K562 (cell line): ENCODE data around the gene ITGAL. TPM values are rescaled to one million over a fixed set of nuclear protein-coding genes. Genes with fewer than 3 reads are reported as not detected.

ENCODE experiments used
- AFF4 ChIP-seq: sonication (generic); formaldehyde crosslinking; IDR thresholded peaks from 2 replicates; pipeline ENCODE4 v1.8.0; 2023; ENCODE audit warnings: mild to moderate bottlenecking, missing genetic modification reagents
- BRF1 ChIP-seq: IDR thresholded peaks from 3 replicates; pipeline ENCODE4 v1.6.1; 2011; ENCODE audit warnings: borderline replicate concordance, mild to moderate bottlenecking; ENCODE audit not compliant: insufficient read length; ENCODE audit errors: extremely low read depth
- CBFB ChIP-seq: sonication (generic); formaldehyde crosslinking; IDR thresholded peaks from 2 replicates; pipeline ENCODE4 v1.4.0; 2020; ENCODE audit warnings: mild to moderate bottlenecking, missing genetic modification reagents
- CBX3 ChIP-seq, 2 experiments: IDR thresholded peaks; 1 replicate in 1 of 2; 2 replicates in 1 of 2; pipeline ENCODE4 v1.6.1; 2012; ENCODE audit warnings: inconsistent platforms in 2 of 2, low read length in 2 of 2, borderline replicate concordance in 1 of 2, control low read depth in 1 of 2
- CTBP1 ChIP-seq: fragments of 450-650 bp; IDR thresholded peaks from 2 replicates; pipeline ENCODE4 v1.6.1; 2016; ENCODE audit warnings: borderline replicate concordance
- DACH1 ChIP-seq: fragments of 450-650 bp; IDR thresholded peaks from 2 replicates; pipeline ENCODE4 v1.6.1; 2018; ENCODE audit not compliant: partially characterized antibody
- EZH2 ChIP-seq: IDR thresholded peaks from 2 replicates; pipeline ENCODE4 v1.6.1; 2012; ENCODE audit warnings: low read depth, mild to moderate bottlenecking, inconsistent platforms, low read length, borderline replicate concordance
- FIP1L1 ChIP-seq: fragments of 200-400 bp; formaldehyde crosslinking; IDR thresholded peaks from 2 replicates; pipeline ENCODE4 v1.6.1; 2018; ENCODE audit warnings: mild to moderate bottlenecking, low read depth, low read length; ENCODE audit not compliant: poor library complexity, severe bottlenecking
- ID3 ChIP-seq, 2 experiments: fragments of 250-450 bp in 1 of 2; fragments of 450-650 bp in 1 of 2; sonication (Bioruptor Pico) in 1 of 2; IDR thresholded peaks; 2 replicates each; pipeline versions ENCODE4 v1.6.1 to v1.8.0; 2016 to 2021; ENCODE audit warnings: mild to moderate bottlenecking in 2 of 2, moderate library complexity in 2 of 2, missing compliant biosample characterization in 1 of 2, missing genetic modification characterization in 1 of 2
- JUN ChIP-seq, 2 experiments: sonication (generic) in 1 of 2; formaldehyde crosslinking in 1 of 2; IDR thresholded peaks; 2 replicates each; pipeline versions ENCODE4 v1.6.1 to v1.8.0; 2012 to 2022; ENCODE audit warnings: borderline replicate concordance in 2 of 2, mild to moderate bottlenecking in 2 of 2, improper control_type of control experiment in 1 of 2, low read depth in 1 of 2, low read length in 1 of 2, missing genetic modification reagents in 1 of 2
- LCOR ChIP-seq: sonication (generic); formaldehyde crosslinking; IDR thresholded peaks from 2 replicates; pipeline ENCODE4 v1.8.0; 2022; ENCODE audit warnings: mild to moderate bottlenecking, missing genetic modification reagents
- MTA3 ChIP-seq: fragments of 450-650 bp; formaldehyde crosslinking; IDR thresholded peaks from 2 replicates; pipeline ENCODE4 v1.6.1; 2017; ENCODE audit warnings: mild to moderate bottlenecking, borderline replicate concordance
- NEUROD1 ChIP-seq: fragments of 150-350 bp; IDR thresholded peaks from 2 replicates; pipeline ENCODE4 v1.6.1; 2014; ENCODE audit warnings: borderline replicate concordance, low read length, low read depth; ENCODE audit not compliant: partially characterized antibody
- NFIX ChIP-seq: fragments of 250-450 bp; sonication (Bioruptor Pico); IDR thresholded peaks from 2 replicates; pipeline ENCODE4 v1.4.0; 2020; ENCODE audit warnings: low read depth, mild to moderate bottlenecking, moderate library complexity
- PHB2 ChIP-seq: fragments of 450-650 bp; IDR thresholded peaks from 2 replicates; pipeline ENCODE4 v1.6.1; 2017; ENCODE audit warnings: low read depth
- PML ChIP-seq: IDR thresholded peaks from 2 replicates; pipeline ENCODE4 v1.6.1; 2012; ENCODE audit warnings: low read length, inconsistent platforms
- POLR2G ChIP-seq: fragments of 200-400 bp; formaldehyde crosslinking; IDR thresholded peaks from 2 replicates; pipeline ENCODE4 v1.6.1; 2017; ENCODE audit warnings: low read depth, mild to moderate bottlenecking, antibody characterized with exemption, low read length, moderate library complexity
- RB1 ChIP-seq: fragments of 450-650 bp; IDR thresholded peaks from 2 replicates; pipeline ENCODE4 v1.6.1; 2017; ENCODE audit warnings: low read depth, mild to moderate bottlenecking
- RBBP5 ChIP-seq: fragments of 200-600 bp; sonication (generic); IDR thresholded peaks from 2 replicates; pipeline ENCODE4 v1.6.1; 2012; ENCODE audit warnings: borderline replicate concordance, mild to moderate bottlenecking, low read length, control low read depth, inconsistent platforms; ENCODE audit not compliant: insufficient read depth, poor library complexity, severe bottlenecking
- RBM34 ChIP-seq: fragments of 200-400 bp; formaldehyde crosslinking; IDR thresholded peaks from 2 replicates; pipeline ENCODE4 v1.6.1; 2018; ENCODE audit warnings: low read length, borderline replicate concordance; ENCODE audit not compliant: insufficient read depth
- SIN3B ChIP-seq: fragments of 450-650 bp; IDR thresholded peaks from 2 replicates; pipeline ENCODE4 v1.6.1; 2017; ENCODE audit warnings: low read depth, mild to moderate bottlenecking, moderate library complexity
- ZNF146 ChIP-seq: IDR thresholded peaks from one replicate; pipeline ENCODE4 v1.6.1; 2018; ENCODE audit warnings: missing compliant biosample characterization; ENCODE audit not compliant: unreplicated experiment
- ZNF507 ChIP-seq: conservative IDR thresholded peaks from 2 replicates; pipeline ENCODE4 v1.6.1; 2017; ENCODE audit warnings: missing genetic modification characterization, missing compliant biosample characterization
- polyA plus RNA-seq, 8 experiments: library from polyadenylated mRNA; depleted of rRNA in 4 of 8; stranded (reverse) in 5 of 8; unstranded in 3 of 8; fragments of >200 nt; fragmentation: Nextera tagmentation in 2 of 8; fragmentation: Illumina TruSeq in 1 of 8; extraction: Ambion mirVana in 2 of 8; extraction: Trizol in 1 of 8; gene quantifications; 2 replicates each; pipeline versions ENCODE4 v1.2.1 to v1.2.3, GENCODE V29; 2011 to 2014; ENCODE audit warnings: inconsistent platforms in 1 of 8, missing spikeins in 1 of 8
- total RNA-seq, 7 experiments: library from RNA; depleted of rRNA in 6 of 7; stranded (reverse); fragments of >200 nt in 6 of 7; fragmentation: Illumina TruSeq in 2 of 7; extraction: Trizol in 2 of 7; gene quantifications; 2 replicates each; pipeline versions ENCODE4 v1.2.1 to v1.2.3, GENCODE V29; 2011 to 2021; ENCODE audit warnings: low replicate concordance in 1 of 7

The ITGAL gene
- total and polyA plus RNA-seq, 9 of the 15 experiments (the other 6 are each of a cell fraction or from before 2014, with no cell fraction given), result 0.01 to 0.53 TPM; not detected in 7

GRCh38 chr16:30526823-30527634, 54.5 kb downstream of the ITGAL start (continued):
- peak; percentile 44 for TF ChIP-seq DACH1
- no peak for TF ChIP-seq PHB2
- TF ChIP-seq EZH2, result no peak
- TF ChIP-seq FIP1L1, result peak; percentile 92
- peak; percentile 4 for TF ChIP-seq ZNF146 (CRISPR knock-in tag)
- peak; percentile 90 for TF ChIP-seq POLR2G
- TF ChIP-seq RBBP5, result peak; percentile 67
- no peak; the same call in none of the 2 replicates for TF ChIP-seq LCOR (CRISPR knock-in tag)
- TF ChIP-seq RBM34, result no peak
- TF ChIP-seq ZNF507 (tag), result no peak
- no peak for TF ChIP-seq JUN (IDR thresholded peaks at IDR 0.05; ENCODE audit: borderline replicate concordance, low read depth, low read length)
- no peak for TF ChIP-seq JUN (CRISPR knock-in tag; IDR thresholded peaks at IDR 0.05; ENCODE audit: borderline replicate concordance)
- peak; percentile 50; the same call in 1 of the 2 replicates for TF ChIP-seq RB1
- TF ChIP-seq NFIX (CRISPR knock-in tag), result no peak
- no peak for TF ChIP-seq CBFB (CRISPR knock-in tag)
- TF ChIP-seq AFF4 (CRISPR knock-in tag), result no peak; the same call in 1 of the 2 replicates
- no peak for TF ChIP-seq CBX3 (IDR thresholded peaks at IDR 0.05; ENCODE audit: borderline replicate concordance in 1 of 2, low read length in 2 of 2)
- no peak for TF ChIP-seq BRF1
- peak; percentile 74; the same call in 1 of the 2 replicates for TF ChIP-seq SIN3B
- TF ChIP-seq CTBP1, result peak; percentile 75
- no peak for TF ChIP-seq ID3 (CRISPR knock-in tag; IDR thresholded peaks at IDR 0.05)
- TF ChIP-seq ID3 (tag; IDR thresholded peaks at IDR 0.05), result peak; percentile 90
- peak; percentile 53; the same call in 1 of the 2 replicates for TF ChIP-seq PML
- peak; percentile 44 for TF ChIP-seq NEUROD1
- 0 out of 2 replicates have a peak, but pooled peaks have one; percentile 72 for TF ChIP-seq MTA3
